Measurements from ENCODE around the gene FNDC1. TPM values are rescaled to one million over a fixed set of nuclear protein-coding genes. Genes with fewer than 3 reads are reported as not detected.

FNDC1 gene
- total and polyA plus RNA-seq, 10 of the 15 experiments (the other 5 are each of a cell fraction or from before 2014, with no cell fraction given) = not detected

- no peaks in the 10 kb centered on the region for H4K20me1 ChIP-seq (ENCODE audit: control insufficient read depth, insufficient read depth)
- H3K36me3 ChIP-seq (ENCODE audit: control insufficient read depth in 2 of 2, insufficient read depth in 2 of 2, low read length in 1 of 2) = no peaks in the 10 kb centered on the region
- H3K4me1 ChIP-seq (ENCODE audit: control insufficient read depth, insufficient read depth, low read length) = no peaks in the 10 kb centered on the region
- ChIA-PET CTCF (interaction anchor here (0.7 to 4.1 kb wide), 8 partner anchors 8 to 158 kb away, joined by 3 to 33 read pairs (median 4); no protein-coding TSS in a partner anchor), POLR2A (no interaction called here), RAD21 (ENCODE audit: unreplicated experiment) (interaction anchor here (0.7 to 1.2 kb wide), 3 partner anchors 17 to 143 kb away, joined by 3 to 4 read pairs (median 3); no protein-coding TSS in a partner anchor), SMC1A (ENCODE audit: uncharacterized antibody, unreplicated experiment) (interaction anchor here (1.1 to 1.5 kb wide), 3 partner anchors 9 to 151 kb away, joined by 3 to 6 read pairs (median 4); partner anchors contain the start of gene RSPH3)
- intact Hi-C loops (cut with micrococcal nuclease; ENCODE audit: unreplicated experiment) = no loop called here
- no peaks in the 10 kb centered on the region for H3K79me2 ChIP-seq (ENCODE audit: control insufficient read depth, insufficient read depth, low read length)
- no peaks in the 10 kb centered on the region; the same call in 1 of the 3 replicates for H3K9me3 ChIP-seq (replicated peaks; ENCODE audit: control insufficient read depth, insufficient read depth, low read length)
- peaks cover 0 to 4% of the 10 kb centered on the region in 2 experiments; a peak in 1 of 4 replicates for H3K27me3 ChIP-seq (replicated peaks in 1 of 2; ENCODE audit: control insufficient read depth in 2 of 2, insufficient read depth in 2 of 2, low read length in 1 of 2)
- H3K4me3 ChIP-seq = no peak overlapping the region
- no peak overlapping the region for H3K27ac ChIP-seq (ENCODE audit: control insufficient read depth, insufficient read depth)
- ATAC-seq (peak; percentile 77), FAIRE-seq (peak; percentile 78), DNase-seq (ENCODE audit: low read depth, low spot score) (no peak)
- no peak overlapping the region for H3K9ac ChIP-seq (ENCODE audit: control insufficient read depth, insufficient read depth, low read length)
- in situ Hi-C loops (cut with MboI) = no loop called here
- 14% methylated on average over 7 of the region's 7 CpGs for WGBS (ENCODE audit: insufficient coverage, insufficient replicate concordance, low lambda C conversion rate, missing lambda C conversion rate)
- no peak overlapping the region; the same call in 1 of the 2 replicates for H2AFZ ChIP-seq (ENCODE audit: control insufficient read depth, low read depth, low read length)
- no peak overlapping the region for H3K4me2 ChIP-seq (ENCODE audit: control insufficient read depth, insufficient read depth)
- BruUV-seq (replicated peaks) = no TSS peak
- TF ChIP-seq SMC3 (IDR thresholded peaks at IDR 0.05; ENCODE audit: borderline replicate concordance, low read length) = peak; percentile 36; the same call in 1 of the 2 replicates
- no peak for TF ChIP-seq ATF3 (IDR thresholded peaks at IDR 0.05; ENCODE audit: borderline replicate concordance, extremely low read depth, low read depth, low read length)
- TF ChIP-seq MYC (IDR thresholded peaks at IDR 0.05; ENCODE audit: insufficient read depth, insufficient read length, insufficient replicate concordance, low read length, severe bottlenecking) = no peak
- no peak for TF ChIP-seq ZNF274 (IDR thresholded peaks at IDR 0.05; ENCODE audit: insufficient read depth, insufficient read length)
- TF ChIP-seq DPF2 (IDR thresholded peaks at IDR 0.05) = no peak
- 0 out of 2 replicates have a peak, but pooled peaks have one; percentile 20 for TF ChIP-seq YY1 (IDR thresholded peaks at IDR 0.05; ENCODE audit: low read depth, low read length)
- TF ChIP-seq CTCF (IDR thresholded peaks at IDR 0.05 in 2 of 3, conservative IDR thresholded peaks at IDR 0.05 in 1 of 3; ENCODE audit: control insufficient read depth in 2 of 3, extremely low read depth in 1 of 3, insufficient read depth in 1 of 3, low read depth in 3 of 3, low read length in 3 of 3) = peak; percentile 66 to 83 (median 80)
- peak; percentile 47 for TF ChIP-seq RAD21 (IDR thresholded peaks at IDR 0.05; ENCODE audit: insufficient read depth, low read depth, low read length)
- TF ChIP-seq SMAD5 (IDR thresholded peaks at IDR 0.05; ENCODE audit: low read depth) = no peak
- TF ChIP-seq USF2 (IDR thresholded peaks at IDR 0.05; ENCODE audit: borderline replicate concordance, low read depth, low read length) = no peak
- TF ChIP-seq RUNX3 (IDR thresholded peaks at IDR 0.05; ENCODE audit: low read length) = peak; percentile 42; the same call in 1 of the 2 replicates
Measured at GRCh38 chr6:159151266-159151855, 17.8 kb upstream of the FNDC1 start.
